ENCODE results near the gene ZG16.
"Not testable (repeated sequence)": the region's sequence is repeated elsewhere in the genome, so short reads cannot be mapped to it uniquely, and the experiment has no call there.

ZG16 gene

GRCh38 chr16:29756654-29757053, 21.4 kb upstream of the ZG16 start:
- DNase-seq (ENCODE audit: low read depth) = no peak
- no peak for TF ChIP-seq CTCF (IDR thresholded peaks at IDR 0.05; ENCODE audit: low read length, missing control alignments)
- H3K4me3 ChIP-seq (replicated peaks; ENCODE audit: low read depth, low read length) = no peak overlapping the region

GRCh38 chr16:29757086-29757485, 21.0 kb upstream of the ZG16 start:
- not testable (repeated sequence) for H3K4me3 ChIP-seq (replicated peaks; ENCODE audit: low read depth, low read length); DNase-seq (ENCODE audit: low read depth)

- H3K4me3 ChIP-seq (replicated peaks; ENCODE audit: low read depth, low read length) = no peak overlapping the region
- peak; percentile 21 for TF ChIP-seq CTCF (IDR thresholded peaks at IDR 0.05; ENCODE audit: low read length, missing control alignments)
- peak; percentile 67 for DNase-seq (ENCODE audit: low read depth)
Measured at GRCh38 chr16:29757950-29758466, 20.0 kb upstream of the ZG16 start.

- H3K4me3 ChIP-seq (replicated peaks; ENCODE audit: low read depth, low read length) = no peak overlapping the region
- no peak for TF ChIP-seq CTCF (IDR thresholded peaks at IDR 0.05; ENCODE audit: low read length, missing control alignments)
- DNase-seq (ENCODE audit: low read depth) = no peak
Measured at GRCh38 chr16:29760567-29761279, 17.3 kb upstream of the ZG16 start.

GRCh38 chr16:29761280-29761651, 16.8 kb upstream of the ZG16 start:
- H3K4me3 ChIP-seq (replicated peaks; ENCODE audit: low read depth, low read length); DNase-seq (ENCODE audit: low read depth): not testable (repeated sequence)

GRCh38 chr16:29761882-29762281, 16.2 kb upstream of the ZG16 start:
- no peak overlapping the region for H3K4me3 ChIP-seq (replicated peaks; ENCODE audit: low read depth, low read length)
- no peak for DNase-seq (ENCODE audit: low read depth)
- no peak for TF ChIP-seq CTCF (IDR thresholded peaks at IDR 0.05; ENCODE audit: low read length, missing control alignments)

GRCh38 chr16:29763326-29763725, 14.7 kb upstream of the ZG16 start:
- DNase-seq (ENCODE audit: low read depth) = no peak
- no peak overlapping the region for H3K4me3 ChIP-seq (replicated peaks; ENCODE audit: low read depth, low read length)
- no peak for TF ChIP-seq CTCF (IDR thresholded peaks at IDR 0.05; ENCODE audit: low read length, missing control alignments)

Data from fibroblast of pulmonary artery (primary cell).